NCI-H2029 (cell line): ENCODE results near the gene LRP1B.

Experiments used
- DNase-seq: peaks from one replicate; lab custom pipeline; 2025; lab: John Stamatoyannopoulos, UW

The LRP1B gene

DNA sequence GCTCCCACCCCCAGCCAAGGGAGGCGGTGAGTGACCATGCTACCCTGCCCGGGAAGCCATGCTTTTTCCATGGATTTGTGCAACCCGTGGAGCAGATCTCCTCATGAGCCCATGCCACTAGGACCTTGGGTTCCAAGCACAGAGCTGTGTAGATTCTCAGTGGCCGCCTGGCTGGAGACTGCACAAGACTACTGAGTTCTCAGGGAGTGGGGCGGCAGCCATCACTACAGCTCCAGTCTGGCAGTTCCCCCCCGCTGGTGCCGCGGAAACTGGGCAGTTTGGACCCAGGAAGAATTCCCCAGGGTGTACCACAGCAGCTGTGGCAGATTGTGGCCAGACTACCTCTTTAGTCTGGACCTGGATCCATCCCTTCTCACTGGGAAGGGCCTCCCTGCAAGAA lies 470.6 kb downstream of the LRP1B start:
- DNase-seq, result no peak

- no peak for DNase-seq
Measured at GRCh38 chr2:141654311-141654710, 476.5 kb downstream of the LRP1B start.

- no peak for DNase-seq
Measured at GRCh38 chr2:141653184-141653583, 477.6 kb downstream of the LRP1B start.

- DNase-seq, result no peak
Measured at GRCh38 chr2:141652308-141652707, 478.5 kb downstream of the LRP1B start.

DNA sequence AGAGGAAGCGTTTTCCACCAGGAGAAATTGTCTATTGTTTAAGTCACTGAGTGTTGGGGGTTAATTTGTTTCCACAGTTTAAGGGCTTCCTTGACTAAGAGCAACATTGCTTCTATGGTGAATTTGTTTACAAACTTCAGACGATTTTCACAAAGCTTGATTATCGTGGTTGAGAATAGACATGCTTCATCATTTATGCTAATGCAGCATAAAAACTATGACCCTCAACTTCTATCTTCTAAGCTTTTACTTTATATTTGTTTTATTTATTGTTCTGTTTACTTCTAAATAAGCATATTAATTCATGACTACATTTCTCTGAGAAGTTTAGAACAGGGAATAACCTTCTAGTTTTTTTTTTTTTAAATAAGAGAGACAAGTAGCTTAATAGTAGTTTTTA lies 483.5 kb downstream of the LRP1B start:
- no peak for DNase-seq

DNA sequence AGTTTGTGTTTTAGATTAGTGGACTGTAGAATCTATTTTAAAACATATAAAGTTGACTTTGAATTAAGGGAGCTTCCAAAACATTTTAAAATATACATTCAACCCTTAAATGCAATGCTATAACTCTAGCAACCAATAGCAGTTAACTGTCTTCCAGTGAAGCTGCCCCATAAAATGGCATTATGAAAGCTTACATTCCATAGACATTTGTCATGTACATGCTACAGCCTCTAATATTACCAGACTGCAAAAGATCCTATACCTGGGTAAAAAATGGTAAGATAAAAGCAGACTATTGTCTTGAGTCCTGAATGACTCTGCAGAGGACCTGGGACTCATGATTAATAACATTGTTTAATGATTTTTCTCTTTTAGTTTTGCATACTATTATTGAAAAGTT lies 489.4 kb downstream of the LRP1B start:
- no peak for DNase-seq

DNA sequence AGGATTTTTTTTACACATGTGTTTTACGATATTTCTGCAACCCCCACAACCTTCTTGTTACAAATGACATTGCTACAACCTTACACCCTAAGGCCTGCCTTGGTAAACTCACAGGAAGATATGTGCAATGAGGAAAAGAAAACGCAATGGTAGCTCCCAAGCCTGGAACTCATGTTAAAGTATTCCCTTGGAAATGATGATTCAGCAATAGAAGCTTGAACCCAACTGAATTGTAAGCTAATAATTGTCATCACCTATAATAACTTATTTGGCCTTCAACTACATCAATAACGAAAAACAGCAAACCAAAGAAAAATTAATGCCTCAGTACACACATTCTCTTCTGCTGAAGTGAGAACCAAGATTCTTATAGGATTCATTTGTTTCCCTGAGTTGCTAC lies 491.0 kb downstream of the LRP1B start:
- DNase-seq, result no peak

GRCh38 chr2:141633132-141633531 lies 497.7 kb downstream of the LRP1B start:
- no peak for DNase-seq

- DNase-seq, result no peak
Measured at GRCh38 chr2:141630407-141630930, 500.3 kb downstream of the LRP1B start.

DNA sequence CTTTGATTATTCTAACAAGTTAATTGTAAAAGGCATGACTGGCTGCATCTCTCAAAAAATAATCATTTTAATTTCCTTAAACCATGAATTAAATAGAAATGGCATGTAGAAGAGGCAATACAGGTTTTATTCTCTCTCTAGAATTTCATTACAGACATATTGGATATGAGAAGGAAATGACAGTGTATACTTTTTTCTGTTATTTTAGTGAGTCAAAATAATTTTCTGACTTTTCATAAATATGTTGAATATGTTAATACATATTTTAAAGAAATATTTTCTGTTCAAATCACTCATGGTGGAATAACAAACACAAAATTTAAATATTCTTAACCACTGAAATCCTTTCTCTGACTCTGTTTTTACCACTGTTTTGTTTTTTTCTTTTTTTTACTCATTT lies 510.4 kb downstream of the LRP1B start:
- DNase-seq, result no peak

GRCh38 chr2:141618457-141618856 lies 512.4 kb downstream of the LRP1B start:
- DNase-seq, result no peak

- no peak for DNase-seq
Measured at GRCh38 chr2:141611981-141612380, 518.8 kb downstream of the LRP1B start.

GRCh38 chr2:141611176-141611571 lies 519.6 kb downstream of the LRP1B start:
- DNase-seq, result no peak

GRCh38 chr2:141610564-141611175 lies 520.1 kb downstream of the LRP1B start:
- DNase-seq, result no peak

DNA sequence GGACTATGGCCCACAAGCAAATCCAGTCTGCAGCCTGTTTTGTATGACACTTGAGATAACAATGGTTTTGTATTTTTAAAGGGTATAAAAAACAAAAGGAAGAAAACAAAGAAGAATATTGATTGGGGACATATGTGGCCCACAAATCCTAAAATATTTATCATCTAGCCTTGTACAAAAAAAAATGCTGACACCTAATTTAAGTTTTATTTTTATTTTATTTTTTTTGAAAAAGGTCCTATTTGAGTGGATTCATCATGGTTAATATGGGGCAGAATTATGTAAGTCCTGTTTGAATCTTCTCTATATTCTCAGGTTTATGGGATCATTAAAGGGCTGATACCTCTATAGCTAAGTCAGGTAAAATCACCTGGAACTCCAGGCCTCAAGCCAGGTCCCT lies 525.7 kb downstream of the LRP1B start:
- DNase-seq, result no peak

DNA sequence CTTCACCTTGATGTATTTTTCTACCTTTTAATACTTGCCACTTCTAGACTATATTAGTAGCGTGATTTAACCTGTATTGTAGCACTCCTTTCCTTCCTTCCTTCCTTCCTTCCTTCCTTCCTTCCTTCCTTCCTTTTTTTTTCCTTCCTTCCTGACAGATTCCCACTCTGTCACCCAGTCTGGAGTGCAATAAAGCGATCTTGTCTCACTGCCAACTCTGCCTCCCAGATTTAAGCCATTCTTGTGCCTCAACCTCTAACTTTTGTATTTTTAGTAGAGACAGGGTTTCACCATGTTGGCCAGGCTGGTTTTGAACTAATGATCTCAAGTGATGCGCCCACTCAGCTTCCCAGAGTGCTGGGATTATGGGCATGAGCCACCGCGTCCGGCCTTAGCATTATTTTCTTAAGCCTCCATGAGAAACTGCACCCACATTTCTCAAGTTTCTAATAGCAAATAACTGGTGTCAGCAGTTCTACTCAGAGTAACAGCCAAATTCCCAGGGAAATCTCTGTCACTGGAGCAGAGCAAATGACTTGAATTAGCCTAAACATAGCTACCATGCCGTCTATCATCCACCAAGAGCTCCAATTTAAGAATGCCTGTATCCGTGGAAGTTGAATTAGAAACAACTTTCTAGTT lies 529.2 kb downstream of the LRP1B start:
- DNase-seq, result no peak

GRCh38 chr2:141599721-141600120 lies 531.1 kb downstream of the LRP1B start:
- no peak for DNase-seq

DNA sequence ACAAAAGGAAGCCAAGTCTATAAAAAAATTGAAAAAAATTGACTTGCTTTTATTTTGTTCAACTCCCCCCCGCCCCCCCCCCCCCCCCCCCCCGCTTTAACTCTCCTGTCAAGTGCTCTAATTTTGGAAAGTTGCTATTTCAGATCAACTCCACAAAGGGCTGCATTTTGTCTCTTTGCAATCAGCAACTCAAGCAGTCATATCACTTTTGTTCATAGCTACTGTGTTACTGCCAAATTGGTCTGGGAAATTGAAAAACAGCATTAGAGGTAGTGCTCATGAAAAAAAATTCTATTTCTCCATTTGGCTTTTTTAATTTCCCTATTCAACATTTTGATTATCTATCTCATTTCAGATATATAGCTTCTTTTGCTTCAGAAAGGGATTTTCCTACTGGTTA lies 531.8 kb downstream of the LRP1B start:
- DNase-seq, result no peak

DNA sequence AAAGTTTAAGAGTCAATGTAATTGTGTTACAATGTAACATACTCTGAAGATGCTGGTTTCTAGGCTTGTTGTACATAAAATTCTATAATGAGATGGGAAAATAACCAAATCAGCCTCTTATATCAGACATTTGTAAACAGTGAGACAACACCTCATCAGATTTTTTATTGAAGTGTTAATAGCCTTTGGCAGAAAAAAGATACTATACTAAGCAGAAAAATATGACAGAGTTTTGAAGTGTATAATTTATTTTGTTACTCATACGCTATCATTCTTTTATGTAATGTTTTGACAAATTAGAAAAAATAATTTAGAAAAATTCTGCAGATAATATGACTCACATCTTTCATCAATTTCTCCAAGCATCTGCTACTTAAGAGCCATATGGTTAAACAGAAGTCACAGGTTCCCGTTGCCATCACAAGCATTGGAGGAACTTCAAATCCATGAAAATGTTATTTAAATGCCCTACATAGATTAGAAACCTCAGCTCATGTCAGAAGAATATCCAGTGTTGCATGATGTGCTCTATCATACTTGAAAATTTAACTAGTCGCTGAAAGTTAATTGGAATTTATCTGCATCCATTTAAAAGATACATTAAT lies 535.4 kb downstream of the LRP1B start:
- DNase-seq, result no peak

DNA sequence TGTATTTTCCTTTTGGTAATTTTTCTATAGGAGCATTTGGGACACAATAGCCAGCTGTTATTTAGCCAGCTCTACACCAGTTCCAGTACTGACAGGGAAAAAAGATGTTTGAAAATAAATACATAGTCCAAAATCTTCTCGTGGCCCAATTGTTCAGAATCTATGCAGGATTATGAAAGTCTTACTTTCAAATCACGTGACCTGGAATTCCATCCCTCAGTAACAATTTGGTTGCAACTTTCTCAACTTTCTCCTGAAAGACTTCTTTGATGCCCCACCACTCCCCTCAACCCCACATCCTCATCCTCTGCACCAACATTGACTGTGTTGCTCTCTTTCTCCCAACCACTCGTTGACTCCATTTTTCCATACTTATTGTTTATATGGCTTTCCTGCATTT lies 539.0 kb downstream of the LRP1B start:
- DNase-seq, result no peak

GRCh38 chr2:141590620-141591019 lies 540.2 kb downstream of the LRP1B start:
- DNase-seq, result no peak

DNA sequence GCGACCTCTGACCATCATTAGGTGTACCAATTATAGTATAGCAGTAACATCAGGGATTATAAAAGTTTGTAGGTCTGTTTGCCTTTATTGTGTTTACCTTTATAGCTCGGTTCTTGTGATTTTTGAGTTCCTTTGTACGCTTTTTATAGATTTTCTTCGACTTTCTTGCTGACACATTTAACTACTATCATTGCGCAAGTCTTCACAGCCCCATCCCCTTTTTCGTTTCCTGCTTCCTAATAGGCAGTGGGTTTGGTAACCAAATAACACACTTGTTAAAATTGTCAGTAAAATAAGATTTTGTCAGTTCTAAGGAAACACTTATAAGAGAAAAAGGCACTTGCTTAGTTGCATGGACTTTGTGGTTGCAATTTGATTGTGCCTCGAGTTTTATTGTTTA lies 541.5 kb downstream of the LRP1B start:
- no peak for DNase-seq

DNA sequence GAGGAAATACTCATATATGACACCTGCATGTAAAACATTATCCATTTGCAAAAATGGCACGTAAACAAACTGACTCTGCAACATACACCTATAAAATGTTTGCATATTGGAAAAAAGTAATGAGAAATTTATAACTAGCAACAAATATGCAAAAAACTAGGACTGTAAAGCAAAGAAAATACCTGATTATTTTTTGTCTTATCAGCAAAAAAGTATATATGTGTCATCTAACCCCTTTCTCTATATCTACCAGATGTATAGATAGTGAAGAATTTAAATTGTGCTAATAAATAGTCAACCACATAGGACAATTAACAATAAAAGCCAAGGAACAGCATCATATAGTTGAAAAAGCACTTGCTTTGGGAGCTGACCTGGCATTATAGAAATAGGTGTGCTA lies 543.8 kb downstream of the LRP1B start:
- DNase-seq, result no peak

DNA sequence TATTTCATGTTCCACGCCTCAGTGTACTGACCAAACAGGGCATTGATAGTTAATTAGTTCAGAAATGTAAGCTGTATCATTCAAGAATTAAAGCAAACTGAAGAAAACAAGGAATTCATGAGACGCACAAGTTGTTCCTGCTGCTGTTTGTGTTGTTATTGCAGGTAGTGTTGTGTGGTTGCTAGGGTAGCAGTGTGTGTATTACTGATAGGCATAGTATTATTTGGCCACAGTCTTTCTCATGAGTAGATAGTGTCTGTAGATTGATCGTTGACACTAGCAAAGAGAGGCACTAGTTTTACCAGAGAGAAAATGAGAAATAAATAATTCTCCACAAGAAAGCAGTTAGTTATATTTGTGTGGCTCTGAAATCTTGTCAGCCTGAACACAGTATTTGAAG lies 548.6 kb downstream of the LRP1B start:
- DNase-seq, result no peak
